Nucleus accumbens (tissue), 56 donors: ENCODE data around the gene UNC93A.
"Not testable (repeated sequence)": the region's sequence is repeated elsewhere in the genome, so short reads cannot be mapped to it uniquely, and the experiment has no call there.

Experiments used
- DNase-seq, 56 donors: peaks; one replicate each; lab custom pipeline; 2025; lab: John Stamatoyannopoulos, UW

Gene UNC93A

GRCh38 chr6:167306401-167306998, 15.4 kb downstream of the UNC93A start:
- no peak for DNase-seq

GRCh38 chr6:167307342-167307955, 16.3 kb downstream of the UNC93A start:
- DNase-seq: no peak

- no peak for DNase-seq
These were observed 17.1 kb downstream of the UNC93A start for GRCh38 chr6:167308207-167308606.

GRCh38 chr6:167309355-167310192, 18.5 kb downstream of the UNC93A start:
- DNase-seq: not testable (repeated sequence)

- DNase-seq: peak in 45 of 56 donors; percentile 6 to 84 (median 41)
These were observed 20.2 kb downstream of the UNC93A start for GRCh38 chr6:167311286-167311685.

GRCh38 chr6:167311691-167312090, 20.6 kb downstream of the UNC93A start:
- DNase-seq: not testable (repeated sequence)

- DNase-seq: no peak
These were observed 23.2 kb downstream of the UNC93A start for GRCh38 chr6:167314180-167314821.

GRCh38 chr6:167317172-167317571, 26.1 kb downstream of the UNC93A start:
- DNase-seq: no peak

GRCh38 chr6:167318354-167318753, 27.2 kb downstream of the UNC93A start:
- DNase-seq: peak in 1 of 56 donors; percentile 8

- DNase-seq: not testable (repeated sequence)
These were observed 27.7 kb downstream of the UNC93A start for GRCh38 chr6:167318856-167319255.

- not testable (repeated sequence) for DNase-seq
These were observed 29.0 kb downstream of the UNC93A start for GRCh38 chr6:167319856-167320753.

- DNase-seq: not testable (repeated sequence)
These were observed 29.6 kb downstream of the UNC93A start for GRCh38 chr6:167320754-167321056.

- DNase-seq: not testable (repeated sequence)
These were observed 30.1 kb downstream of the UNC93A start for GRCh38 chr6:167321185-167321584.

GRCh38 chr6:167323111-167323510, 32.0 kb downstream of the UNC93A start:
- DNase-seq: no peak

- no peak for DNase-seq
These were observed 33.0 kb downstream of the UNC93A start for GRCh38 chr6:167324111-167324510.

- no peak for DNase-seq
These were observed 34.7 kb downstream of the UNC93A start for GRCh38 chr6:167325766-167326165.

GRCh38 chr6:167327391-167327790, 36.3 kb downstream of the UNC93A start:
- no peak for DNase-seq

- DNase-seq: no peak
These were observed 37.0 kb downstream of the UNC93A start for GRCh38 chr6:167328086-167328485.

- DNase-seq: no peak
These were observed 37.9 kb downstream of the UNC93A start for GRCh38 chr6:167329014-167329413.

GRCh38 chr6:167330750-167331149, 39.6 kb downstream of the UNC93A start:
- DNase-seq: no peak
